GM06990 (cell line): Measurements from ENCODE around the gene CCNY.

Experiments used
- DNase-seq: peaks from one replicate; pipeline ENCODE4 v3.0.0-alpha.2; 2011; ENCODE audit not compliant: insufficient read length; ENCODE audit errors: extremely low read depth
- H3K27me3 ChIP-seq: replicated peaks from 2 replicates; pipeline ENCODE4 v1.6.0; 2011; ENCODE audit warnings: low read length; ENCODE audit not compliant: control insufficient read depth, insufficient read depth
- H3K36me3 ChIP-seq: 2 replicates; pipeline ENCODE4 v1.5.1; 2011; ENCODE audit warnings: low read length; ENCODE audit not compliant: control insufficient read depth, insufficient read depth
- H3K4me3 ChIP-seq: replicated peaks from 2 replicates; pipeline ENCODE4 v1.5.1; 2011; ENCODE audit warnings: low read depth, mild to moderate bottlenecking, control low read depth, low read length
- TF ChIP-seq, protein P1 (sequence below): IDR thresholded peaks from 2 replicates; pipeline ENCODE4 v1.5.1; 2011; ENCODE audit warnings: low read length, control low read depth, mild to moderate bottlenecking, inconsistent platforms; ENCODE audit not compliant: insufficient read depth, poor library complexity, severe bottlenecking

Gene CCNY

GRCh38 chr10:35365994-35366393 is 29.7 kb downstream of the CCNY start:
- TF ChIP-seq, protein P1, sequence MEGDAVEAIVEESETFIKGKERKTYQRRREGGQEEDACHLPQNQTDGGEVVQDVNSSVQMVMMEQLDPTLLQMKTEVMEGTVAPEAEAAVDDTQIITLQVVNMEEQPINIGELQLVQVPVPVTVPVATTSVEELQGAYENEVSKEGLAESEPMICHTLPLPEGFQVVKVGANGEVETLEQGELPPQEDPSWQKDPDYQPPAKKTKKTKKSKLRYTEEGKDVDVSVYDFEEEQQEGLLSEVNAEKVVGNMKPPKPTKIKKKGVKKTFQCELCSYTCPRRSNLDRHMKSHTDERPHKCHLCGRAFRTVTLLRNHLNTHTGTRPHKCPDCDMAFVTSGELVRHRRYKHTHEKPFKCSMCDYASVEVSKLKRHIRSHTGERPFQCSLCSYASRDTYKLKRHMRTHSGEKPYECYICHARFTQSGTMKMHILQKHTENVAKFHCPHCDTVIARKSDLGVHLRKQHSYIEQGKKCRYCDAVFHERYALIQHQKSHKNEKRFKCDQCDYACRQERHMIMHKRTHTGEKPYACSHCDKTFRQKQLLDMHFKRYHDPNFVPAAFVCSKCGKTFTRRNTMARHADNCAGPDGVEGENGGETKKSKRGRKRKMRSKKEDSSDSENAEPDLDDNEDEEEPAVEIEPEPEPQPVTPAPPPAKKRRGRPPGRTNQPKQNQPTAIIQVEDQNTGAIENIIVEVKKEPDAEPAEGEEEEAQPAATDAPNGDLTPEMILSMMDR: no peak
- DNase-seq: no peak
- no peak overlapping the region for H3K4me3 ChIP-seq
- no peaks in the 10 kb centered on the region for H3K36me3 ChIP-seq
- no peaks in the 10 kb centered on the region for H3K27me3 ChIP-seq

DNA sequence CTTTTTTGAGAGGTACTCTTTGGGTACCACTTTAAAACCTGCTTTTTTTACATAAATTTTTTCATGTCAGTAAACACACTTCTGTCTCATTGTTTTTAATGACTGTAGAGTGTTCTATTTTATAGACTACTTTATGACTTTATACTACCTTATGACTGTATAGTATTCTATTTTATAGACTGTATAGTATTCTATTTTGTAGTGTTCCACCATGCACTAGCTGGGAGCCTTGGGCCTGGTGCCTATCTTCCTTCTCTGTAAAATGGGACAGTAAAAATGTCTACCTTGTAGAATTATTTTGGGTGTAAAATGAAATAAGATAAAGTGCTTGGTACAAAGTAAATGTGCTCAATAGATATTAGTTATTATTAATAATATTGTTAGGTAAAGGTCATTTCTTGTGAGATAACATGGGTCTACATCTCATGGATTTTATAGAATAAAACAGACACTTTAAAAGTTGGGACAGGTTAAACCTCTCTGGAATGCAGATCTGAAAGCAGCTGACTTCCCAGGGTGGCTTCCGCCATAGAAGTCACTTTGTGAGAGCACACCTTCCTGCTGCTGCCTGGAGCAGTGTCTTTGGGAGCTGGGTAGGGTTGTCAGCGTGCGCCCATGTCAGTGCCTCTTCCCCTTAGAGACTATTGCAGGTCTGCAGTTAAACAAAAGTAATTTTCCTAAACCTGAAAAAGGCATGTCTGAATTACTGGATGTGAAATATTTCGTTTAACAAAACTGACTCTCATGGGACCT is 31.0 kb downstream of the CCNY start:
- no peak overlapping the region for H3K4me3 ChIP-seq
- TF ChIP-seq, protein P1: no peak
- DNase-seq: no peak
- H3K36me3 ChIP-seq: no peaks in the 10 kb centered on the region
- no peaks in the 10 kb centered on the region for H3K27me3 ChIP-seq

DNA sequence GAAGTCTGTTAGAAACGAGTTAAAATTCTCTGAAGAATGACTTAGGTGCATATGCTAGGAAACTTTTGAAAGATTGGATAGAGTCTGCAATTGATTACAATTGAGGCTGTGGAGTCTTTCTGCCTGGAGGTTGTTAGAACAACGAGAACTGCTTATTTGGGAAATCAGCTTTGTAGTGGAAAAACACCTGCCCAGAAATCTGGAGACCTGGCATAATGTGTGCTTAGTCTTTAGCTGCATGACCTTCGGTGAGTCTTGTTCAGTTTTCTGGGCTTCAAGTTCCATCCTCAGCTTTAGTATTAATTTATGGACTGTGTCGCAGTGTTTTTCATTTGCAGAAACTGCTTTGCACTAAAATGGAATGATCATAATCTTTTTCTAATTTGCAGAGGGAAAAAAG is 31.7 kb downstream of the CCNY start:
- DNase-seq: no peak
- H3K36me3 ChIP-seq: no peaks in the 10 kb centered on the region
- no peaks in the 10 kb centered on the region for H3K27me3 ChIP-seq
- H3K4me3 ChIP-seq: no peak overlapping the region
- TF ChIP-seq, protein P1: no peak

GRCh38 chr10:35368485-35369048 is 32.3 kb downstream of the CCNY start:
- Histone ChIP-seq H3K4me3 (no peak overlapping the region), H3K36me3 (no peaks in the 10 kb centered on the region), H3K27me3 (no peaks in the 10 kb centered on the region)
- TF ChIP-seq, protein P1: no peak
- no peak for DNase-seq

DNA sequence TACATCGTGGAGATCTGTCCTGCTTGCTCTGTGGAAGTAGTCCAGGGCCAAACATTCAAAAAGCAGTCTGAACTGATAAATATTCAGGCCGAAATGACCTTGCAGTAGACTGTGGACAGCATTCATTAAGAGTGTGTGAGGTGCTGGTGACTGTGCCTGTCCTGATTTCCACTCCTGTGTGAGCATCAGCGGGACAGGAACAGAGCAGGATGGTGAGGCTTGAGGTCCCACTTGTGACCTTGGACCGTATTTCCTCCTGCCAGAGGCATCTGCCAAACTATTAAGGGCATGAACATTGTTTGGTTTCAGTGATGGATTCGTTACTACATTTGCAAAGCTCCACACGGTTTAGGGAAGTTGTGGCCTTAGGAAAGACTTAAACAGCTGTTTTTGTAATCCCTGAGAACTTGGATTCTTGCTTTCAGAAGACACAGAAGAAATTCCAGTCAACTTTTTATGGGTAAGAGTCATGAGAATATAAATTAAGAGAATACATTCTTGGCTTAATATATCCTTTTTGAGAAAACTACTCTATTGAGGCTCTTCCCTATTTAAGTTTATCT is 32.8 kb downstream of the CCNY start:
- TF ChIP-seq, protein P1: no peak
- Histone ChIP-seq H3K4me3 (no peak overlapping the region), H3K36me3 (no peaks in the 10 kb centered on the region), H3K27me3 (no peaks in the 10 kb centered on the region)
- DNase-seq: no peak
